PC-9 (cell line): ENCODE measurements around the gene SPINK9. TPM values are rescaled to one million over a fixed set of nuclear protein-coding genes. Genes with fewer than 3 reads are reported as not detected.

Experiments
- Bru-seq: library from RNA; stranded (reverse); fragments of 400-500 nt; gene quantifications from one replicate; lab custom pipeline; 2021; lab: Mats Ljungman, UMichigan
- BruChase-seq, 2 experiments: library from RNA; stranded (reverse); fragments of 400-500 nt; gene quantifications; one replicate each; lab custom pipeline; 2021; lab: Mats Ljungman, UMichigan
- BruUV-seq: library from RNA; stranded (reverse); fragments of 400-500 nt; replicated peaks from 2 replicates; lab custom pipeline; 2021; lab: Mats Ljungman, UMichigan
- CTCF ChIA-PET: fragments of 300-600 bp; sonication (Branson Sonifier 250); formaldehyde crosslinking; loops from one replicate; lab custom pipeline; 2022; ENCODE audit warnings: antibody characterized with exemption; lab: Charles Lee
- POLR2A ChIA-PET: fragments of 300-600 bp; sonication (Branson Sonifier 250); formaldehyde crosslinking; loops from one replicate; lab custom pipeline; 2022; ENCODE audit warnings: antibody characterized with exemption; ENCODE audit not compliant: unreplicated experiment; lab: Charles Lee
- DNase-seq, 2 experiments: peaks; one replicate each; pipeline versions ENCODE4 v3.0.0 to v3.0.0-alpha.2; 2015 to 2022; ENCODE audit warnings: mixed read lengths in 1 of 2
- H2AFZ ChIP-seq: fragments of 200-600 bp; sonication (generic); 2 replicates; pipeline ENCODE4 v1.8.1; 2017; ENCODE audit warnings: antibody characterized with exemption
- H3F3A ChIP-seq: fragments of 200-600 bp; sonication (generic); 2 replicates; pipeline ENCODE4 v1.8.1; 2017; ENCODE audit warnings: antibody characterized with exemption, mild to moderate bottlenecking, low read depth; ENCODE audit not compliant: insufficient read depth
- H3K27ac ChIP-seq: fragments of 200-600 bp; sonication (generic); 2 replicates; pipeline ENCODE4 v1.6.1; 2016; ENCODE audit warnings: mixed run types
- H3K27me3 ChIP-seq: fragments of 200-600 bp; sonication (generic); 2 replicates; pipeline ENCODE4 v1.6.1; 2016; ENCODE audit warnings: low read depth, mixed run types; ENCODE audit not compliant: insufficient read depth
- H3K36me3 ChIP-seq: fragments of 200-600 bp; sonication (generic); 2 replicates; pipeline ENCODE4 v1.6.1; 2016; ENCODE audit warnings: low read depth, mixed run types
- H3K4me1 ChIP-seq: fragments of 200-600 bp; sonication (generic); replicated peaks from 2 replicates; pipeline ENCODE4 v1.6.1; 2016; ENCODE audit warnings: mixed run types; ENCODE audit not compliant: insufficient read depth
- H3K4me2 ChIP-seq: fragments of 200-600 bp; sonication (generic); 2 replicates; pipeline ENCODE4 v1.6.1; 2017; ENCODE audit warnings: mixed run types
- H3K4me3 ChIP-seq: fragments of 200-600 bp; sonication (generic); 2 replicates; pipeline ENCODE4 v1.6.1; 2016; ENCODE audit warnings: mixed run types
- H3K79me2 ChIP-seq: fragments of 200-600 bp; sonication (generic); 2 replicates; pipeline ENCODE4 v1.6.1; 2017; ENCODE audit warnings: low read depth, mixed run types
- H3K9me2 ChIP-seq: fragments of 200-600 bp; sonication (generic); 2 replicates; pipeline ENCODE4 v1.8.1; 2017; ENCODE audit warnings: mild to moderate bottlenecking; ENCODE audit not compliant: insufficient read depth
- H3K9me3 ChIP-seq: fragments of 200-600 bp; sonication (generic); 2 replicates; pipeline ENCODE4 v1.8.1; 2016; ENCODE audit warnings: low read depth; ENCODE audit not compliant: insufficient read depth
- H4K20me1 ChIP-seq: fragments of 200-600 bp; sonication (generic); 2 replicates; pipeline ENCODE4 v1.8.1; 2017; ENCODE audit not compliant: insufficient read depth
- EZH2 ChIP-seq: fragments of 200-600 bp; sonication (generic); IDR thresholded peaks from 2 replicates; pipeline ENCODE4 v1.8.0; 2017; ENCODE audit warnings: antibody characterized with exemption, low read depth
- intact Hi-C: fragments of 100-400 bp; cut with micrococcal nuclease; formaldehyde crosslinking; loops from one replicate; pipeline ENCODE4 v1.10.0; 2022; ENCODE audit not compliant: unreplicated experiment
- long read RNA-seq: library from polyadenylated mRNA; stranded (forward); transcript quantifications from one replicate; pipeline ENCODE4 v2.0.0, GENCODE V29; 2022
- total RNA-seq: library from RNA; stranded (reverse); gene quantifications from 2 replicates; pipeline ENCODE4 v1.2.3, GENCODE V29; 2021
- TF ChIP-seq, protein P1 (sequence below): fragments of 200-600 bp; sonication (generic); conservative IDR thresholded peaks from 2 replicates; pipeline ENCODE4 v1.6.1; 2017; ENCODE audit warnings: mixed run types, antibody characterized with exemption, mild to moderate bottlenecking, moderate library complexity

The SPINK9 gene
- total RNA-seq: not detected in 2 replicates
- percentile 3 among the genes with signal in this experiment for Bru-seq, nascent RNA
- percentile 2 among the genes with signal in this experiment for BruChase-seq, experiment 1, labeled RNA remaining after a 2-hour chase
- not detected for BruChase-seq, experiment 2, labeled RNA remaining after a 6-hour chase
- long read RNA-seq: 0 reads

DNA sequence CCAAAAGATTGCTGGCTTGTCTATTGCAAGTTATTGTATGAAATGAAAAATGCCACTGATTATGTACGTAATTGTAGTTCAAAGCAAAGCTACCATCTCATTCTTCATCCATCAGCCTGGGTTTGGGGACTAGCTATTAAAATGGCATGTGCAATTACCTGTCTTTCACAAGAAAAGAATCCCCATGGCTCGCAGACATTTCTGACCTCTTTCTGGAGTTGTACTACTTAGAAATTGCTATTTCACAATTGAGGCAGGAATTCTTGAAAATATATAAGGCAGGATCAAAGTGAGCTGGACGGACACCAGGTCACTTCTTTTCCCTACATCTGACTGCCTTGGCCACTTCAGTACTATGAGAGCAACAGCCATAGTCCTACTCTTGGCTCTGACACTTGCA lies at the start of gene SPINK9:
SPINK9 (plus strand) TSS at position 301 of the 400 bp plus-strand sequence; CDS start at position 356, 55 bp downstream.
- POLR2A ChIA-PET: no interaction called here
- no peak within 1 kb of the TSS for H2AFZ ChIP-seq
- intact Hi-C loops: no loop called here
- H3K36me3 ChIP-seq: no peaks in the 10 kb centered on the region
- CTCF ChIA-PET: no interaction called here
- H3K4me2 ChIP-seq: no peak within 1 kb of the TSS
- H3F3A ChIP-seq: no peaks in the 10 kb centered on the region
- BruUV-seq: no TSS peak
- H3K4me1 ChIP-seq: peaks cover 10% of the 10 kb centered on the region; the same call in 1 of the 2 replicates
- peak within 1 kb of the TSS; percentile 28 for H3K27ac ChIP-seq
- H4K20me1 ChIP-seq: no peaks in the 10 kb centered on the region
- H3K4me3 ChIP-seq: no peak within 1 kb of the TSS
- H3K9me3 ChIP-seq: no peaks in the 10 kb centered on the region; the same call in 1 of the 2 replicates
- TF ChIP-seq, protein P1, sequence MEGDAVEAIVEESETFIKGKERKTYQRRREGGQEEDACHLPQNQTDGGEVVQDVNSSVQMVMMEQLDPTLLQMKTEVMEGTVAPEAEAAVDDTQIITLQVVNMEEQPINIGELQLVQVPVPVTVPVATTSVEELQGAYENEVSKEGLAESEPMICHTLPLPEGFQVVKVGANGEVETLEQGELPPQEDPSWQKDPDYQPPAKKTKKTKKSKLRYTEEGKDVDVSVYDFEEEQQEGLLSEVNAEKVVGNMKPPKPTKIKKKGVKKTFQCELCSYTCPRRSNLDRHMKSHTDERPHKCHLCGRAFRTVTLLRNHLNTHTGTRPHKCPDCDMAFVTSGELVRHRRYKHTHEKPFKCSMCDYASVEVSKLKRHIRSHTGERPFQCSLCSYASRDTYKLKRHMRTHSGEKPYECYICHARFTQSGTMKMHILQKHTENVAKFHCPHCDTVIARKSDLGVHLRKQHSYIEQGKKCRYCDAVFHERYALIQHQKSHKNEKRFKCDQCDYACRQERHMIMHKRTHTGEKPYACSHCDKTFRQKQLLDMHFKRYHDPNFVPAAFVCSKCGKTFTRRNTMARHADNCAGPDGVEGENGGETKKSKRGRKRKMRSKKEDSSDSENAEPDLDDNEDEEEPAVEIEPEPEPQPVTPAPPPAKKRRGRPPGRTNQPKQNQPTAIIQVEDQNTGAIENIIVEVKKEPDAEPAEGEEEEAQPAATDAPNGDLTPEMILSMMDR: no peak
- TF ChIP-seq EZH2: no peak
- H3K9me2 ChIP-seq: no peaks in the 10 kb centered on the region
- no peak for DNase-seq
- no peaks in the 10 kb centered on the region for H3K79me2 ChIP-seq
- H3K27me3 ChIP-seq: no peaks in the 10 kb centered on the region

DNA sequence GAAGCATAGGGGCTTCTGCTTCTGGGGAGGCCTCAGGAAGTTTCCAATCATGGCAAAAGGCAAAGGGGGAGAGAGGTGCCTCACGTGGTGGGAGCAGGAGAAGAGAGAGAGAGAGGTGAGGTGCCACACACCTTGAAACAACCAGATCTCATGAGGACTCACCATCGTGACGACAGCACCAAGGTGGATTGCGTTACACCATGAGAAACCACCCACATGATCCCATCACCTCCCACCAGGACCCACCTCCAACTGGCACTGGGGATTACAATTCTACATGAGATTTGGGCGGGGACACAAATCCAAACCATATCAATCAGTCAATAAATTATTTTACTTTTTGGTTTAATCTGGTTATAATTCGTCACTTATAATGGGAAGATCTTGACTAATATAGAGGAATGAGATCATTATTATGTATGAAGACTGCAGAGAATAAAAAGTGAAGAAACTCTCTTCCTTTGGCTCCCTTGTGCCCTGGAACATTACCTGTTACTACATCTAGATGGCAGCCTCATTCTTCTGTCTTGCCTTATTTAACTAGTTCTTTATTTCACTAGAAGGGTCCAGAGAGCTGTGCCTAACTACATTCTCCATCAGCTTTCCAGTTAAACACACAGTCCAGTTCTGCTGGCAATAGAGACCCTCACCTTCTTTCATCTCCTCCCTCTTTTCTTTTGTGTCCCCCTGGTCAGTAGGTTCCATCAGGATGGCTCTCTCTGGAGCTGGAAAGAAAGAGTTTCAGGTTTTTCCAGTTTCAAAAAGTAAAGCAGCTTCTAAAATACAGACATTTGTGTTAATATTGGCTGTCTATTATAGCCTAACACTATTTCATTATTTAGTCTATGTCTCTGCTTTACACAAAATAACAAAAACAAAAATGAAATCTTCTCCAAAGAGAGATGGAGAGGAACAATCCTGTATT lies 44.8 kb upstream of the SPINK9 start:
- no peak for DNase-seq
- no peak for TF ChIP-seq EZH2
- TF ChIP-seq, protein P1: peak; percentile 68
- CTCF ChIA-PET: interaction anchor here (0.5 to 1.4 kb wide), 5 partner anchors 92 to 1444 kb away, joined by 3 to 10 read pairs (median 5); no protein-coding TSS in a partner anchor
- no peak overlapping the region for H3K27ac ChIP-seq
- no peaks in the 10 kb centered on the region for H3K36me3 ChIP-seq
- no peaks in the 10 kb centered on the region for H4K20me1 ChIP-seq
- no peaks in the 10 kb centered on the region for H3K4me1 ChIP-seq
- POLR2A ChIA-PET: no interaction called here
- no peaks in the 10 kb centered on the region for H3K9me3 ChIP-seq
- BruUV-seq: no TSS peak
- no peak overlapping the region for H2AFZ ChIP-seq
- H3K79me2 ChIP-seq: no peaks in the 10 kb centered on the region
- no peaks in the 10 kb centered on the region for H3F3A ChIP-seq
- no peaks in the 10 kb centered on the region for H3K27me3 ChIP-seq
- H3K4me3 ChIP-seq: no peak overlapping the region
- H3K9me2 ChIP-seq: no peaks in the 10 kb centered on the region
- intact Hi-C loops: loop anchor here (1.0 to 5.0 kb wide), 3 partner anchors 62 to 438 kb away; no protein-coding TSS in a partner anchor
- H3K4me2 ChIP-seq: no peak overlapping the region

DNA sequence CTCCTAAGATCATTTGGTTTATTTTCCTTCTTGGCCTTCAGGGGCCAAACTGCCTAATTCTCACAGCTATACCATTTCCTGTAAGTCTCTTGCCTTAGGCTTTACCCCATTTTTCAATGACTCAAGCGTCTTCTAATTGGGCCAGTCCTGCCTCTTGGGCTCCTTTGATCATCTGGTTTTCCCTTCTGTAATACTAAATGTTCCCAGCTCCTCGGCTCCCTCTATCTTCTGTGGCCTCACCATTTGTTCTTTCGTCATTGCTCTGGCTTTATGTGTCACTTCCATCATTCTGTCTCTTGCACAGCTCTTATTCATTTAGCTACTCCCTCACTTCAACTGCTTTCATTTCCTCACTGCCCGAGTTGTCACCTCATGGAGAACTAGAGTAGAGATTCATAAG lies 37.6 kb upstream of the SPINK9 start:
- Histone ChIP-seq H3K79me2 (no peaks in the 10 kb centered on the region), H3K9me2 (no peaks in the 10 kb centered on the region), H3K4me2 (no peak overlapping the region), H3K4me1 (no peaks in the 10 kb centered on the region), H2AFZ (no peak overlapping the region), H3K9me3 (no peaks in the 10 kb centered on the region; the same call in 1 of the 2 replicates), H3F3A (no peaks in the 10 kb centered on the region), H3K27me3 (no peaks in the 10 kb centered on the region), H4K20me1 (no peaks in the 10 kb centered on the region; the same call in 1 of the 2 replicates), H3K36me3 (no peaks in the 10 kb centered on the region), H3K4me3 (no peak overlapping the region), H3K27ac (no peak overlapping the region)
- ChIA-PET CTCF (no interaction called here), POLR2A (no interaction called here)
- BruUV-seq: no TSS peak
- no peak for DNase-seq
- TF ChIP-seq EZH2: no peak
- TF ChIP-seq, protein P1: no peak
- intact Hi-C loops: no loop called here
